Dermis microvascular lymphatic vessel endothelial cell (primary cell): Measurements from ENCODE around the gene TANK. TPM values are rescaled to one million over a fixed set of nuclear protein-coding genes. Genes with fewer than 3 reads are reported as not detected.
A peak's percentile ranks its signal among the peaks of the same experiment; 100 is the strongest.
"Not testable (repeated sequence)": the region's sequence is repeated elsewhere in the genome, so short reads cannot be mapped to it uniquely, and the experiment has no call there.

ENCODE experiments used
- DNase-seq, 2 donors: peaks; one replicate each; pipeline versions ENCODE4 v3.0.0 to v3.0.0-alpha.2; 2010; ENCODE audit warnings: low read depth in 2 of 2
- total RNA-seq: library from RNA; depleted of rRNA; stranded (reverse); fragments of >200 nt; gene quantifications from 2 replicates; pipeline ENCODE4 v1.2.1, GENCODE V29; 2014

The TANK gene
- total RNA-seq, 1 donor from 2014 or later: 57.0 TPM

GRCh38 chr2:161166538-161167409 lies 6.5 kb downstream of the TANK start:
- DNase-seq: no peak

GRCh38 chr2:161169335-161169734 lies 9.1 kb downstream of the TANK start:
- DNase-seq: no peak

GRCh38 chr2:161170377-161170776 lies 10.1 kb downstream of the TANK start:
- no peak for DNase-seq

- no peak for DNase-seq
Observed at GRCh38 chr2:161170958-161171932, 11.0 kb downstream of the TANK start.

GRCh38 chr2:161172901-161173540 lies 12.8 kb downstream of the TANK start:
- no peak for DNase-seq

GRCh38 chr2:161173541-161174194 lies 13.4 kb downstream of the TANK start:
- DNase-seq: no peak

- DNase-seq: no peak
Observed at GRCh38 chr2:161177969-161178368, 17.7 kb downstream of the TANK start.

GRCh38 chr2:161178756-161179155 lies 18.5 kb downstream of the TANK start:
- DNase-seq: no peak

GRCh38 chr2:161190050-161190449 lies 29.8 kb downstream of the TANK start:
- no peak for DNase-seq

- not testable (repeated sequence) for DNase-seq
Observed at GRCh38 chr2:161195602-161196001, 35.4 kb downstream of the TANK start.

- no peak for DNase-seq
Observed at GRCh38 chr2:161199912-161200701, 39.9 kb downstream of the TANK start.

- DNase-seq: peak in 1 of 2 donors; percentile 5
Observed at GRCh38 chr2:161204846-161205245, 44.6 kb downstream of the TANK start.

- peak; percentile 69 to 82 for DNase-seq
Observed at GRCh38 chr2:161206471-161207032, 46.3 kb downstream of the TANK start.

- DNase-seq: peak in 1 of 2 donors; percentile 70
Observed at GRCh38 chr2:161207941-161208340, 47.7 kb downstream of the TANK start.

- peak; percentile 51 to 87 for DNase-seq
Observed at GRCh38 chr2:161208527-161209139, 48.4 kb downstream of the TANK start.

- no peak for DNase-seq
Observed at GRCh38 chr2:161209902-161210301, 49.7 kb downstream of the TANK start.

- DNase-seq: no peak
Observed at GRCh38 chr2:161217597-161218185, 57.5 kb downstream of the TANK start.

- DNase-seq: no peak
Observed at GRCh38 chr2:161219211-161219610, 59.0 kb downstream of the TANK start.

GRCh38 chr2:161223139-161223732 lies 63.0 kb downstream of the TANK start:
- DNase-seq: peak; percentile 45 to 60
